Mesothelial cell of epicardium (in vitro differentiated cells): ENCODE results near the gene CDK13. TPM values are rescaled to one million over a fixed set of nuclear protein-coding genes. Genes with fewer than 3 reads are reported as not detected.
A peak's percentile ranks its signal among the peaks of the same experiment; 100 is the strongest.

Source experiments
- DNase-seq, 2 experiments: peaks; one replicate each; pipeline ENCODE4 v3.0.0; 2021; ENCODE audit warnings: low spot score in 2 of 2; ENCODE audit not compliant: unreplicated experiment in 2 of 2
- H3K27ac Mint-ChIP-seq: 2 replicates; pipeline ENCODE4 v1.8.0; 2021; ENCODE audit warnings: mixed read lengths
- H3K27me3 Mint-ChIP-seq: 2 replicates; pipeline ENCODE4 v1.8.0; 2021; ENCODE audit warnings: low read depth, mixed read lengths
- H3K36me3 Mint-ChIP-seq: 2 replicates; pipeline ENCODE4 v1.8.0; 2021; ENCODE audit warnings: mixed read lengths
- H3K4me1 Mint-ChIP-seq: 2 replicates; pipeline ENCODE4 v1.8.0; 2021; ENCODE audit warnings: mixed read lengths
- H3K4me3 Mint-ChIP-seq: 2 replicates; pipeline ENCODE4 v1.8.0; 2021; ENCODE audit warnings: mild to moderate bottlenecking, moderate library complexity, mixed read lengths
- H3K9me3 Mint-ChIP-seq: 2 replicates; pipeline ENCODE4 v1.8.0; 2021; ENCODE audit warnings: mixed read lengths
- CTCF ChIP-seq: fragments of 200-600 bp; sonication (generic); IDR thresholded peaks from one replicate; pipeline ENCODE4 v1.5.0; 2021; ENCODE audit warnings: antibody characterized with exemption; ENCODE audit not compliant: unreplicated experiment
- total RNA-seq: library from RNA; stranded (reverse); gene quantifications from 3 replicates; pipeline ENCODE4 v1.2.1, GENCODE V29; 2021

Gene CDK13
- total RNA-seq, 1 donor from 2014 or later, result 82.0 TPM

GRCh38 chr7:39978230-39978934 is 28.3 kb downstream of the CDK13 start:
- Mint-ChIP-seq H3K36me3 (no peaks in the 10 kb centered on the region), H3K4me3 (no peak overlapping the region), H3K4me1 (no peaks in the 10 kb centered on the region), H3K9me3 (no peaks in the 10 kb centered on the region), H3K27ac (no peak overlapping the region), H3K27me3 (no peaks in the 10 kb centered on the region)
- no peak for TF ChIP-seq CTCF
- no peak for DNase-seq

GRCh38 chr7:39979406-39980073 is 29.5 kb downstream of the CDK13 start:
- Mint-ChIP-seq H3K4me1 (no peaks in the 10 kb centered on the region), H3K27me3 (no peaks in the 10 kb centered on the region), H3K36me3 (no peaks in the 10 kb centered on the region), H3K4me3 (no peak overlapping the region), H3K9me3 (no peaks in the 10 kb centered on the region), H3K27ac (no peak overlapping the region)
- TF ChIP-seq CTCF, result no peak
- no peak for DNase-seq

GRCh38 chr7:39985398-39985918 is 35.4 kb downstream of the CDK13 start:
- Mint-ChIP-seq H3K4me1 (peaks cover 7% of the 10 kb centered on the region), H3K4me3 (no peak overlapping the region), H3K36me3 (peaks cover 14% of the 10 kb centered on the region), H3K27ac (no peak overlapping the region), H3K9me3 (no peaks in the 10 kb centered on the region), H3K27me3 (no peaks in the 10 kb centered on the region)
- TF ChIP-seq CTCF, result no peak
- no peak for DNase-seq

GRCh38 chr7:39987641-39988347 is 37.7 kb downstream of the CDK13 start:
- peak overlapping the region; percentile 61 for H3K27ac Mint-ChIP-seq
- H3K9me3 Mint-ChIP-seq, result no peaks in the 10 kb centered on the region
- H3K36me3 Mint-ChIP-seq, result peaks cover 16% of the 10 kb centered on the region
- H3K4me1 Mint-ChIP-seq, result peaks cover 7% of the 10 kb centered on the region
- no peaks in the 10 kb centered on the region for H3K27me3 Mint-ChIP-seq
- H3K4me3 Mint-ChIP-seq, result no peak overlapping the region
- TF ChIP-seq CTCF, result no peak
- no peak for DNase-seq

- TF ChIP-seq CTCF, result no peak
- DNase-seq, result no peak
- Mint-ChIP-seq H3K9me3 (no peaks in the 10 kb centered on the region), H3K4me1 (no peaks in the 10 kb centered on the region), H3K4me3 (no peak overlapping the region), H3K27me3 (no peaks in the 10 kb centered on the region), H3K27ac (no peak overlapping the region), H3K36me3 (peaks cover 6% of the 10 kb centered on the region)
These were observed 50.8 kb downstream of the CDK13 start for GRCh38 chr7:40000734-40001315.
